DMS 273 treated with DMSO at 0.1 percent for 48 hours (cell line): ENCODE measurements around the gene PPP2R5E.
"Not testable (repeated sequence)": the region's sequence is repeated elsewhere in the genome, so short reads cannot be mapped to it uniquely, and the experiment has no call there.

Experiments
- DNase-seq: peaks from one replicate; lab custom pipeline; 2025; lab: John Stamatoyannopoulos, UW

PPP2R5E gene

GRCh38 chr14:63371613-63372012 is 171.6 kb downstream of the PPP2R5E start:
- DNase-seq, result not testable (repeated sequence)

DNA sequence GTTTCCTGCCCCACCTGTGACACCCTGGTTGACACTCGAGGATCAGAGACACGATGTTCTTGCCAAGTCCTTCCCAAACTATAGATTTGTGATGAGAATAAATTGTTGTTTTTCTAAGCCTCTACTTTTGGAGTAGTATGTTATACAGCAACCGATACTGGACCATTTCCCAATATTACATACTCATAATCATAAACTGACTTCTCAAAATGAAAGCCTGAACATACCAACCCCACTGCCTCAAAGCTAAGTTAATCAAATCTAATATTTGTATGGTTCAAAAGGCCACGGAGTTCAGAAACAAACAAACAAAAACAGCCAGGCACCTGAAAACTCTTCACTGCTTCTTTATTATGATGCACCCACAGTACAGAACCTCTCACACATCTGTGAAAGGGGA is 172.1 kb downstream of the PPP2R5E start:
- no peak for DNase-seq

GRCh38 chr14:63367742-63368364 is 175.3 kb downstream of the PPP2R5E start:
- no peak for DNase-seq

DNA sequence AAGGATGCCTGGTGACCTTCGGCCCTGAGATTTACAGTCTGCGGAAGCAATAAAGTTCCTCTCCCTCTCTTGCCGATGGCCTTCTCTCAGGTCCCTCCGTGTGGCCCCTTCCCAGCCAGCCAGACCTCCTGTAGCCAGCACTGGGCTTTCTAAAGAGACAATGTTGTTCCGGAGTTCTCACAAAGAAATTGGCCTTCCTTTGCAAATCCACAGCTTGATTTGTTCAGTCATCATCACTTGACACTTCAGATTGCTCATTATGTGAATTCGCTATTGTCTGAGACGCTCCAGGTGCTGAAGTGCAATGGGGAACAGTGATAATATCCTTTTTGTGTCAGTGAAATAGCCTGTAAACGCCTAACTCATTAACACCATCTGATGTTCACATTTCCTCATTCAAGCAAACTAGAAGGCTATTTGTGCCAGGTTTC is 180.8 kb downstream of the PPP2R5E start:
- DNase-seq, result no peak

- no peak for DNase-seq
Observed at GRCh38 chr14:63361790-63362189, 181.4 kb downstream of the PPP2R5E start.

DNA sequence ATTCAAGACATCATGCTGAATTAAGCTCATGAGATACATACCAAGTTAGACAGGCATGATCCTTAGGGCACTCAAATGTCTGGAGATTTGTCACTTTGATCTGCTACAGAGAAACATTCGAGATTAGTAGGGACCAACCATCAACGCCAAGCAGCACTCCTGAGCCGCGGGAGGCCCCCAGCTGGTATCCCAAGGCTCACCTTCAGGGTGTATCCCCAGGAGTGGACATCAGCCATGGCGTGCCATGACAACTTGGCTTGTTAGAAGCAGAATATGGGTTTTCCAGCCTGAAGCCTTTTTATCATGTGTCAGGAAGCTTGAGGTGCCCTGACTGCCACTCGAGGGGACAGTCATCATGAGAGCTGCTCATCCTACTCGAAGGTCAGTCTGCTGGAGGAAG is 185.3 kb downstream of the PPP2R5E start:
- no peak for DNase-seq

- no peak for DNase-seq
Observed at GRCh38 chr14:63345826-63346225, 197.4 kb downstream of the PPP2R5E start.

DNA sequence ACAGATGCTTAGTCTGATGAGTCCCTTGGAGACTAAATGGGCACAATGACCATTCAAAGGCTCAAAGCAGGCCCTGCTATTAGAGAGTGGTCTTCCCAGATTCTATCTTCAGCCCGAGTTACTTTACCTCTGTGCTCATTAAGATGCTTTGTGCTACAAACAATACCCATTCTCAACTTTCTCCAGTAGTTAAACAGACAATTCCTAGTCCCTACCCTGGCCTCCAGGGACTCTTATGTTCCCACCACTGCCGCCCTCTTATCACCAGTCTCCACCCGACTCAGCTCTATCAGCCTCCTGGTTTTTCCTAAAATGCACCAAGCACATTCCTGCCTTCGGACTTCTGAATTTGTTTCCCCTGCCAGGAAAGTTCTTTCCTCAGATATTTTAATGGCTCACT is 198.8 kb downstream of the PPP2R5E start:
- no peak for DNase-seq

DNA sequence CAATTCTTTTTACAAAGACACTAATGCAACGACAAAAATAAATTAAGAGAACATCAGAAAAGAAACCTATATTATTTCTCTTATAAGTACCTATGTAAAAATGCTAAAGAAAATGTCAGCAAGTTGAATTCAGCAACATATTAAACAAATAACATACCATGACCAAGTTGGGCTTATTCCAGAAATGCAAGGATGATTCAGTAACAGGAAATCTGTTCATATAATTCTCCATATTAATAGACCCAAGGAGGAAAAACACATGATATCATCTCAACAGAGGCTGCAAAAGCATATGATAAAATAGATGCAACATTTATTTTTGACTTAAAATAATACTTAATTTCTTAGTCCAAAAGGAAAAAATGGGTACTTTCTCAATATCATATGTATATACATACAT is 199.3 kb downstream of the PPP2R5E start:
- no peak for DNase-seq

DNA sequence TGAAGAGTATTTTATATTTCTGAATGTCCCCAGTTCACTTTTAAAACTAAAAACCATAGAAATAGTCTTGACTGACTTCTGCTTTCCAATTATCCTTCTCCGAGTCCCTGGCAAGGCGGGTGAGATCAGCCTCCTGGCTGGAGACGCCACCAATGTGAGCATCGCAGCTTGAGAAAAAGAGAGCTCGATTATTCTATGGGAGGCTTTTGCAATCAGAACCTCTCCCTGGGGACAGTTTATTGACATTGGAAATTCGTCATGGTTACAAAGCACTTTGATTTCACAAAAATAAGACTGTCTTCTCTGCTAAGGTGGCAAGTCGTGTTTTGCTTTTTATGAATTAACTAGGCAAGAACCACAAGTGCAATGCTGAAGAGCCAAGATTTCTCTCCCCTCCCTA is 200.8 kb downstream of the PPP2R5E start:
- DNase-seq, result no peak

DNA sequence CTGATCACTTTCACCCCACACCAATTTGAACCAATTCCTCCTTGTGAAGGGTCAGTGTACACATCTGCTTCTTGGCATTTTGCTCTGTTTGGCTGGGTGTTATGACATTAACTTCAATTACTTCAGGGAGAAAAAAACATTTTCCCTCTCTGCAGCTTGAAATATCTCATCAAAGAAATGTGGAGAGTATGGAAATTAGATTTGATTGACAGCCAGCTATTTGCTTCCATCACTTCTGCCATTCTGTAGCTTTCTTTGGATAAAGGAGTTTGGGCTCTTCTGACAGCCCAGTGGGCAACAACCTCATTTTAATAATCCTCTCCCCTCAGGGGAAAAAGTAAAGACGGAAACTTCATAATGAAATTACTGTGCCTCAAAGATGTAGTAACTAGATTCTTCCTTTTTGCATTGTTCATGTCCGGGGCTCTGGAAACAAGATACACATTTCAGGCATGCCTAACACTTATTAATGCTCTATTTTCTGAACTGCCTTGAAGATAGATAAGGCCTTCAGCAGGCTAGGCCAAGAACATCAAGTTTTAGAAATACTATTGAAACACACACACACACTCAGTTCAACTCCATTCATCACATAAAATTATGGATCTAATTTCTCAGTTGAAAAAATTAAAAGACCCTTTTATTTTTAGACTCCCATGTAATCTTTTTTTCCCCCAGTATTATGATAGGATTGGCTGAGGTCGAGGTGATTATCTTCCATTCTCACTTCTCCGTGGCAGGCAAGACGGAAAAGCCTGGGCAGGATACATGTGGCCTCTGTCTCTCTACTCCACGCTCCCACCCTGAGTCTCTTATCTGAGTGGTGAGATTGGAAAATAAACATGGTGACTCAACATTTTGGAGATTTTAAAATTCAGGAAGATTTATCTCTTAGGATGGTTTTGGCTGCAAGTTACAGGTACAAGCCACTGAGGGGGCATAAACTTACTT is 214.1 kb downstream of the PPP2R5E start:
- DNase-seq, result no peak

DNA sequence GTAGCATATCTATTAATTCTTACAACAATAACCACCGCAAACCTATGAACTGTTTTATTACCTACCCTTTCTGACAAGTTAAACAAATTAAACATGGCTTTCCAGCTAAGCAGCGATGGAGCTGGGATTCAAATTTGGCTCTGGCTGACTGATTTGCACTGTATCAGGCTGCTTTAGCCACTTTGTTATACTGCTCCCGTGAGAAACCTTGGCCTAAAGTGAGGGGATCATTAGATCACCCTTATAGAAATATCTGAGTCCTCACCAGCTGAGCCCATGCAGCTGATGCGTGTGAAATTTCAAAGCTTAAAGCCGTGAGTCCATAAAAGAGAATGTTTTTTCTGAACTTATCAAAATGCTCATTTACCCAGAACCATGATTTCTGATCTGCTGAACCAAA is 216.3 kb downstream of the PPP2R5E start:
- no peak for DNase-seq

- no peak for DNase-seq
Observed at GRCh38 chr14:63322897-63323573, 220.1 kb downstream of the PPP2R5E start.

- DNase-seq, result no peak
Observed at GRCh38 chr14:63322472-63322871, 220.7 kb downstream of the PPP2R5E start.
